ENCODE results near the gene GGCT. TPM values are rescaled to one million over a fixed set of nuclear protein-coding genes. Genes with fewer than 3 reads are reported as not detected.

The GGCT gene
- total and polyA plus RNA-seq, 2 donors from 2014 or later: 23.8 to 70.1 TPM

- no peak overlapping the region for H3K4me3 ChIP-seq (ENCODE audit: low read length in 3 of 3)
- H3K36me3 ChIP-seq (ENCODE audit: control insufficient read depth in 2 of 3, insufficient read depth in 3 of 3, low read length in 3 of 3): no peaks in the 10 kb centered on the region
- intact Hi-C loops (cut with DNase I): no loop called here
- no peak overlapping the region for H3K9ac ChIP-seq (ENCODE audit: low read length in 3 of 3)
- TF ChIP-seq CTCF (IDR thresholded peaks at IDR 0.05; ENCODE audit: borderline replicate concordance, extremely low read depth, insufficient read depth): no peak
- DNase-seq (no peak), FAIRE-seq (no peak)
- no peak overlapping the region for H3K27ac ChIP-seq (ENCODE audit: low read depth in 2 of 2, low read length in 2 of 2)
- H3K27me3 ChIP-seq (ENCODE audit: control insufficient read depth, insufficient read depth, low read length): no peaks in the 10 kb centered on the region
- no peaks in the 10 kb centered on the region for H3K9me3 ChIP-seq (ENCODE audit: control insufficient read depth in 2 of 3, insufficient read depth in 1 of 3, low read length in 3 of 3)
- peaks cover 8 to 16% (median 13%) of the 10 kb centered on the region in 3 donors for H3K4me1 ChIP-seq (ENCODE audit: control insufficient read depth in 2 of 3, insufficient read depth in 2 of 3, low read depth in 1 of 3, low read length in 3 of 3)
These were observed 38.8 kb downstream of the GGCT start for GRCh38 chr7:30465811-30466180.

- no peak overlapping the region for H3K9ac ChIP-seq (ENCODE audit: low read length in 3 of 3)
- no peaks in the 10 kb centered on the region for H3K27me3 ChIP-seq (ENCODE audit: control insufficient read depth, insufficient read depth, low read length)
- DNase-seq (no peak), FAIRE-seq (no peak)
- peaks cover 5 to 14% (median 11%) of the 10 kb centered on the region in 3 donors for H3K4me1 ChIP-seq (ENCODE audit: control insufficient read depth in 2 of 3, insufficient read depth in 2 of 3, low read depth in 1 of 3, low read length in 3 of 3)
- no peaks in the 10 kb centered on the region for H3K36me3 ChIP-seq (ENCODE audit: control insufficient read depth in 2 of 3, insufficient read depth in 3 of 3, low read length in 3 of 3)
- no peak overlapping the region for H3K27ac ChIP-seq (ENCODE audit: low read depth in 2 of 2, low read length in 2 of 2)
- no peak overlapping the region for H3K4me3 ChIP-seq (ENCODE audit: low read length in 3 of 3)
- intact Hi-C loops (cut with DNase I): no loop called here
- no peaks in the 10 kb centered on the region for H3K9me3 ChIP-seq (ENCODE audit: control insufficient read depth in 2 of 3, insufficient read depth in 1 of 3, low read length in 3 of 3)
- no peak for TF ChIP-seq CTCF (IDR thresholded peaks at IDR 0.05; ENCODE audit: borderline replicate concordance, extremely low read depth, insufficient read depth)
These were observed 39.4 kb downstream of the GGCT start for GRCh38 chr7:30465046-30465810.

GRCh38 chr7:30464231-30464671 is 40.4 kb downstream of the GGCT start:
- Histone ChIP-seq H3K4me1 (ENCODE audit: control insufficient read depth in 2 of 3, insufficient read depth in 2 of 3, low read depth in 1 of 3, low read length in 3 of 3) (peaks cover 2 to 4% (median 4%) of the 10 kb centered on the region in 3 donors), H3K27ac (ENCODE audit: low read depth in 2 of 2, low read length in 2 of 2) (no peak overlapping the region), H3K4me3 (ENCODE audit: low read length in 3 of 3) (no peak overlapping the region), H3K36me3 (ENCODE audit: control insufficient read depth in 2 of 3, insufficient read depth in 3 of 3, low read length in 3 of 3) (no peaks in the 10 kb centered on the region), H3K27me3 (ENCODE audit: control insufficient read depth, insufficient read depth, low read length) (no peaks in the 10 kb centered on the region), H3K9me3 (ENCODE audit: control insufficient read depth in 2 of 3, insufficient read depth in 1 of 3, low read length in 3 of 3) (no peaks in the 10 kb centered on the region), H3K9ac (ENCODE audit: low read length in 3 of 3) (no peak overlapping the region)
- intact Hi-C loops (cut with DNase I): no loop called here
- no peak for DNase-seq
- FAIRE-seq: no peak
- TF ChIP-seq CTCF (IDR thresholded peaks at IDR 0.05; ENCODE audit: borderline replicate concordance, extremely low read depth, insufficient read depth): no peak
